Measurements from ENCODE around the gene FAM200C.

Gene FAM200C

GRCh38 chr5:160436017-160436416, 36.2 kb upstream of the FAM200C start (continued):
- TF ChIP-seq TSHZ2 (CRISPR knock-in tag; IDR thresholded peaks at IDR 0.05) = no peak
- TF ChIP-seq RARB (CRISPR knock-in tag; IDR thresholded peaks at IDR 0.05) = no peak
- no peak for TF ChIP-seq ISL1 (CRISPR knock-in tag; IDR thresholded peaks at IDR 0.05)
- TF ChIP-seq CSDC2 (CRISPR knock-in tag; IDR thresholded peaks at IDR 0.05) = no peak
- TF ChIP-seq BACH2 (CRISPR knock-in tag; IDR thresholded peaks at IDR 0.05; ENCODE audit: borderline replicate concordance) = no peak
- TF ChIP-seq TCF4 (CRISPR knock-in tag; IDR thresholded peaks at IDR 0.05; ENCODE audit: borderline replicate concordance) = no peak
- TF ChIP-seq TOX (CRISPR knock-in tag; IDR thresholded peaks at IDR 0.05; ENCODE audit: borderline replicate concordance) = no peak
- TF ChIP-seq ZFP3 (CRISPR knock-in tag; IDR thresholded peaks at IDR 0.05) = no peak

GRCh38 chr5:160435532-160435931, 35.7 kb upstream of the FAM200C start:
- ATAC-seq = no peak
- TF ChIP-seq TOX (CRISPR knock-in tag; IDR thresholded peaks at IDR 0.05; ENCODE audit: borderline replicate concordance) (no peak), OSR1 (CRISPR knock-in tag; IDR thresholded peaks at IDR 0.05) (no peak), ISL1 (CRISPR knock-in tag; IDR thresholded peaks at IDR 0.05) (no peak), GLIS3 (CRISPR knock-in tag; IDR thresholded peaks at IDR 0.05) (no peak), ARNTL (CRISPR knock-in tag; IDR thresholded peaks at IDR 0.05; ENCODE audit: borderline replicate concordance, low read depth) (no peak), ZNF565 (CRISPR knock-in tag; conservative IDR thresholded peaks at IDR 0.05; ENCODE audit: low read depth) (no peak), ESRRG (CRISPR knock-in tag; IDR thresholded peaks at IDR 0.05) (no peak), ZFP3 (CRISPR knock-in tag; IDR thresholded peaks at IDR 0.05) (no peak), PPARA (CRISPR knock-in tag; IDR thresholded peaks at IDR 0.05; ENCODE audit: borderline replicate concordance) (no peak), ZFP30 (CRISPR knock-in tag; IDR thresholded peaks at IDR 0.05) (no peak), CSDC2 (CRISPR knock-in tag; IDR thresholded peaks at IDR 0.05) (no peak)
- TF ChIP-seq, protein P1, sequence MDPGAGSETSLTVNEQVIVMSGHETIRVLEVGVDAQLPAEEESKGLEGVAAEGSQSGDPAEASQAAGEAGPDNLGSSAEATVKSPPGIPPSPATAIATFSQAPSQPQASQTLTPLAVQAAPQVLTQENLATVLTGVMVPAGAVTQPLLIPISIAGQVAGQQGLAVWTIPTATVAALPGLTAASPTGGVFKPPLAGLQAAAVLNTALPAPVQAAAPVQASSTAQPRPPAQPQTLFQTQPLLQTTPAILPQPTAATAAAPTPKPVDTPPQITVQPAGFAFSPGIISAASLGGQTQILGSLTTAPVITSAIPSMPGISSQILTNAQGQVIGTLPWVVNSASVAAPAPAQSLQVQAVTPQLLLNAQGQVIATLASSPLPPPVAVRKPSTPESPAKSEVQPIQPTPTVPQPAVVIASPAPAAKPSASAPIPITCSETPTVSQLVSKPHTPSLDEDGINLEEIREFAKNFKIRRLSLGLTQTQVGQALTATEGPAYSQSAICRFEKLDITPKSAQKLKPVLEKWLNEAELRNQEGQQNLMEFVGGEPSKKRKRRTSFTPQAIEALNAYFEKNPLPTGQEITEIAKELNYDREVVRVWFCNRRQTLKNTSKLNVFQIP (CRISPR knock-in tag; IDR thresholded peaks at IDR 0.05; ENCODE audit: borderline replicate concordance, low read depth) = no peak

DNA sequence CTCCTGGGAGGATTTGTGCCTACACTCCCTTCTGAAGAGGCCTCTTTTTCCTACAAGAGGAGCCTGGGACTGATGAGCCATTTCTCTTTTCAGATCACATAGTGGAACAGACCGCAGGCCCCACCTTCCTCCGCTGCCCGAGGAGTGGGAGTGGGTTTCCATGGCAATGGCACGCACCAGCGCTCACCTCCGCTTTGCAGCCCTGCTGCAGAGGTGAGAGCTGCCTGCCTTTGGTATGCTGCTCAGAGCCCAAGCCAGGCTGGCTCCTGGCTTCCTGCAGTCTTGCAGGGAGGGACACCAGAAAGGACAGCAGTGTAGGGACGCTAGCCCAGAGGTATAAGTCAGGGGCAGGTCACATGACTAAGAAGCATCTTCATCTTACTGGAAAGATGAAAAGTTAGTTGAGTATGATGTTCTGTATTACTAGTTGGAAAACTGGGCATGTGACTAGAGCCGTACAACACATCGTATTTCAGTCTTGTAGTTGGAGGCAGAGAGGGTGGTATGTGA, 34.2 kb upstream of the FAM200C start:
- ATAC-seq = no peak
- TF ChIP-seq OSR1 (CRISPR knock-in tag; IDR thresholded peaks at IDR 0.05) (no peak), ESRRG (CRISPR knock-in tag; IDR thresholded peaks at IDR 0.05) (no peak), ZFP30 (CRISPR knock-in tag; IDR thresholded peaks at IDR 0.05) (no peak), ZNF565 (CRISPR knock-in tag; conservative IDR thresholded peaks at IDR 0.05; ENCODE audit: low read depth) (no peak), ZNF8 (CRISPR knock-in tag; IDR thresholded peaks at IDR 0.05) (no peak), ARNTL (CRISPR knock-in tag; IDR thresholded peaks at IDR 0.05; ENCODE audit: borderline replicate concordance, low read depth) (no peak), TOX (CRISPR knock-in tag; IDR thresholded peaks at IDR 0.05; ENCODE audit: borderline replicate concordance) (no peak), RARB (CRISPR knock-in tag; IDR thresholded peaks at IDR 0.05) (no peak), TCF4 (CRISPR knock-in tag; IDR thresholded peaks at IDR 0.05; ENCODE audit: borderline replicate concordance) (no peak), TSHZ2 (CRISPR knock-in tag; IDR thresholded peaks at IDR 0.05) (no peak), ZFP3 (CRISPR knock-in tag; IDR thresholded peaks at IDR 0.05) (no peak), GLIS3 (CRISPR knock-in tag; IDR thresholded peaks at IDR 0.05) (no peak)

- no peak for ATAC-seq
- TF ChIP-seq ZC3H10 (CRISPR knock-in tag; IDR thresholded peaks at IDR 0.05) (no peak), ZNF8 (CRISPR knock-in tag; IDR thresholded peaks at IDR 0.05) (no peak), CSDC2 (CRISPR knock-in tag; IDR thresholded peaks at IDR 0.05) (no peak), BACH2 (CRISPR knock-in tag; IDR thresholded peaks at IDR 0.05; ENCODE audit: borderline replicate concordance) (no peak), SNAI2 (CRISPR knock-in tag; IDR thresholded peaks at IDR 0.05) (no peak), PPARA (CRISPR knock-in tag; IDR thresholded peaks at IDR 0.05; ENCODE audit: borderline replicate concordance) (no peak), CREB5 (CRISPR knock-in tag; IDR thresholded peaks at IDR 0.05; ENCODE audit: low read depth) (no peak), GLIS3 (CRISPR knock-in tag; IDR thresholded peaks at IDR 0.05) (no peak)
Observed at GRCh38 chr5:160432787-160433186, 32.9 kb upstream of the FAM200C start.
